Smooth muscle cell (in vitro differentiated cells): ENCODE results near the gene MGMT. TPM values are rescaled to one million over a fixed set of nuclear protein-coding genes. Genes with fewer than 3 reads are reported as not detected.

Experiments
- DNase-seq: peaks from one replicate; lab custom pipeline; 2025; ENCODE audit not compliant: unreplicated experiment; lab: John Stamatoyannopoulos, UW
- H2AFZ ChIP-seq: fragments of 200-600 bp; sonication (generic); 2 replicates; pipeline ENCODE4 v1.6.0; 2016; ENCODE audit warnings: antibody characterized with exemption, low read depth, mild to moderate bottlenecking
- H3F3A ChIP-seq: fragments of 200-600 bp; sonication (generic); 2 replicates; pipeline ENCODE4 v1.6.0; 2017; ENCODE audit warnings: antibody characterized with exemption, low read depth
- H3K27ac ChIP-seq: fragments of 200-600 bp; sonication (generic); 2 replicates; pipeline ENCODE4 v1.5.1; 2016; ENCODE audit warnings: low read depth, mild to moderate bottlenecking
- H3K27me3 ChIP-seq: fragments of 200-600 bp; sonication (generic); 2 replicates; pipeline ENCODE4 v1.6.1; 2016; ENCODE audit warnings: low read depth, mild to moderate bottlenecking
- H3K36me3 ChIP-seq: fragments of 200-600 bp; sonication (generic); 2 replicates; pipeline ENCODE4 v1.5.1; 2016; ENCODE audit warnings: low read depth
- H3K4me1 ChIP-seq: fragments of 200-600 bp; sonication (generic); 2 replicates; pipeline ENCODE4 v1.5.1; 2016; ENCODE audit warnings: low read depth
- H3K4me2 ChIP-seq: fragments of 200-600 bp; sonication (generic); 2 replicates; pipeline ENCODE4 v1.6.0; 2016; ENCODE audit warnings: mild to moderate bottlenecking
- H3K4me3 ChIP-seq: fragments of 200-600 bp; sonication (generic); 2 replicates; pipeline ENCODE4 v1.5.1; 2016; ENCODE audit warnings: mild to moderate bottlenecking
- H3K79me2 ChIP-seq: fragments of 200-600 bp; sonication (generic); 2 replicates; pipeline ENCODE4 v1.6.0; 2016; ENCODE audit warnings: low read depth, mild to moderate bottlenecking
- H3K9ac ChIP-seq: fragments of 200-600 bp; sonication (generic); 2 replicates; pipeline ENCODE4 v1.6.0; 2016; ENCODE audit warnings: low read depth
- H3K9me3 ChIP-seq: fragments of 200-600 bp; sonication (generic); replicated peaks from 2 replicates; pipeline ENCODE4 v1.5.1; 2016; ENCODE audit warnings: low read depth
- H4K20me1 ChIP-seq: fragments of 200-600 bp; sonication (generic); 2 replicates; pipeline ENCODE4 v1.6.0; 2016; ENCODE audit warnings: low read depth
- CTCF ChIP-seq: fragments of 200-600 bp; sonication (generic); IDR thresholded peaks from 2 replicates; pipeline ENCODE4 v1.5.1; 2017; ENCODE audit warnings: borderline replicate concordance, mild to moderate bottlenecking, antibody characterized with exemption; ENCODE audit not compliant: insufficient read depth, poor library complexity, severe bottlenecking
- WGBS: methylation state at CpG from one replicate; pipeline ENCODE4 v1.1.7; 2016; ENCODE audit warnings: low lambda C conversion rate; 5-methylcytosine and 5-hydroxymethylcytosine counted together
- polyA plus RNA-seq: library from polyadenylated mRNA; unstranded; fragments of >200 nt; fragmentation: Nextera tagmentation; extraction: Ambion mirVana; gene quantifications from 2 replicates; pipeline ENCODE4 v1.2.1, GENCODE V29; 2016
- total RNA-seq: library from RNA; depleted of rRNA; stranded (reverse); fragments of >200 nt; gene quantifications from 2 replicates; pipeline ENCODE4 v1.2.3, GENCODE V29; 2014

The MGMT gene
- total and polyA plus RNA-seq, 2 experiments from 2014 or later, result 21.0 to 33.0 TPM

GRCh38 chr10:129728905-129729795 is 262.1 kb downstream of the MGMT start:
- Histone ChIP-seq H3K4me3 (no peak overlapping the region), H3K9ac (no peak overlapping the region), H3K36me3 (no peaks in the 10 kb centered on the region), H3F3A (no peaks in the 10 kb centered on the region), H3K4me1 (no peaks in the 10 kb centered on the region), H3K27ac (no peak overlapping the region), H3K79me2 (no peaks in the 10 kb centered on the region), H3K27me3 (no peaks in the 10 kb centered on the region), H2AFZ (no peak overlapping the region), H3K9me3 (no peaks in the 10 kb centered on the region), H3K4me2 (no peak overlapping the region), H4K20me1 (no peaks in the 10 kb centered on the region)
- WGBS, result 94% methylated on average over 21 of the region's 21 CpGs
- no peak for TF ChIP-seq CTCF
- DNase-seq, result no peak

GRCh38 chr10:129730272-129730992 is 263.4 kb downstream of the MGMT start:
- H3K27ac ChIP-seq, result no peak overlapping the region
- no peak overlapping the region for H3K4me2 ChIP-seq
- H3K4me1 ChIP-seq, result no peaks in the 10 kb centered on the region
- no peak overlapping the region for H2AFZ ChIP-seq
- no peak for TF ChIP-seq CTCF
- no peaks in the 10 kb centered on the region for H3K79me2 ChIP-seq
- no peaks in the 10 kb centered on the region for H3K27me3 ChIP-seq
- H3K9ac ChIP-seq, result no peak overlapping the region
- no peak overlapping the region for H3K4me3 ChIP-seq
- no peaks in the 10 kb centered on the region for H4K20me1 ChIP-seq
- no peaks in the 10 kb centered on the region for H3K9me3 ChIP-seq
- 82% methylated on average over 12 of the region's 12 CpGs for WGBS
- H3F3A ChIP-seq, result no peaks in the 10 kb centered on the region
- no peak for DNase-seq
- H3K36me3 ChIP-seq, result no peaks in the 10 kb centered on the region

GRCh38 chr10:129730993-129731325 is 263.9 kb downstream of the MGMT start:
- TF ChIP-seq CTCF, result no peak
- no peaks in the 10 kb centered on the region for H4K20me1 ChIP-seq
- no peaks in the 10 kb centered on the region for H3K9me3 ChIP-seq
- no peaks in the 10 kb centered on the region for H3K79me2 ChIP-seq
- no peak for DNase-seq
- no peak overlapping the region for H3K4me2 ChIP-seq
- H3F3A ChIP-seq, result no peaks in the 10 kb centered on the region
- no peak overlapping the region for H2AFZ ChIP-seq
- no peaks in the 10 kb centered on the region for H3K36me3 ChIP-seq
- H3K27me3 ChIP-seq, result no peaks in the 10 kb centered on the region
- no peak overlapping the region for H3K4me3 ChIP-seq
- H3K4me1 ChIP-seq, result no peaks in the 10 kb centered on the region
- no peak overlapping the region for H3K27ac ChIP-seq
- H3K9ac ChIP-seq, result no peak overlapping the region
- 68% methylated on average over 10 of the region's 10 CpGs for WGBS
